Trophoblast cell (in vitro differentiated cells and primary cell): ENCODE results near the gene RNU7-1. TPM values are rescaled to one million over a fixed set of nuclear protein-coding genes. Genes with fewer than 3 reads are reported as not detected.

Experiments
- DNase-seq, 2 donors: peaks; one replicate each; pipeline ENCODE4 v3.0.0-alpha.2; 2016
- H2AFZ ChIP-seq: 2 replicates; pipeline ENCODE4 v1.6.1; 2013; ENCODE audit warnings: low read length, moderate library complexity, mild to moderate bottlenecking; ENCODE audit not compliant: insufficient read depth, poor library complexity
- H2AK5ac ChIP-seq: 2 replicates; pipeline ENCODE4 v1.6.1; 2013; ENCODE audit warnings: mild to moderate bottlenecking, low read length
- H2BK120ac ChIP-seq: 2 replicates; pipeline ENCODE4 v1.6.1; 2013; ENCODE audit warnings: low read length, mild to moderate bottlenecking, moderate library complexity; ENCODE audit not compliant: insufficient read depth, poor library complexity
- H2BK12ac ChIP-seq: 2 replicates; pipeline ENCODE4 v1.6.1; 2013; ENCODE audit warnings: mild to moderate bottlenecking, low read length, moderate library complexity
- H2BK5ac ChIP-seq: 2 replicates; pipeline ENCODE4 v1.6.1; 2013; ENCODE audit warnings: low read length, low read depth, moderate library complexity, mild to moderate bottlenecking; ENCODE audit not compliant: poor library complexity
- H3K14ac ChIP-seq: 2 replicates; pipeline ENCODE4 v1.6.1; 2013; ENCODE audit warnings: mild to moderate bottlenecking, low read length
- H3K18ac ChIP-seq: 2 replicates; pipeline ENCODE4 v1.6.1; 2013; ENCODE audit warnings: mild to moderate bottlenecking, low read length
- H3K23ac ChIP-seq: 2 replicates; pipeline ENCODE4 v1.6.1; 2013; ENCODE audit warnings: low read length
- H3K27ac ChIP-seq: 2 replicates; pipeline ENCODE4 v1.5.1; 2013; ENCODE audit warnings: low read depth, mild to moderate bottlenecking, inconsistent platforms, low read length, moderate library complexity
- H3K27me3 ChIP-seq: 2 replicates; pipeline ENCODE4 v1.6.1; 2013; ENCODE audit warnings: inconsistent platforms, mild to moderate bottlenecking, low read length, moderate library complexity; ENCODE audit not compliant: insufficient read depth
- H3K36me3 ChIP-seq, 2 experiments: 1 replicate in 1 of 2; 2 replicates in 1 of 2; pipeline ENCODE4 v1.6.1; 2013; ENCODE audit warnings: low read length in 2 of 2, mild to moderate bottlenecking in 2 of 2, moderate library complexity in 1 of 2; ENCODE audit not compliant: insufficient read depth in 2 of 2, control insufficient read depth in 1 of 2
- H3K4ac ChIP-seq: 2 replicates; pipeline ENCODE4 v1.6.1; 2013; ENCODE audit warnings: low read depth, mild to moderate bottlenecking, low read length, moderate library complexity
- H3K4me1 ChIP-seq, 2 experiments: 1 replicate in 1 of 2; 2 replicates in 1 of 2; pipeline ENCODE4 v1.6.1; 2013; ENCODE audit warnings: low read length in 2 of 2, mild to moderate bottlenecking in 2 of 2, moderate library complexity in 1 of 2; ENCODE audit not compliant: insufficient read depth in 2 of 2, control insufficient read depth in 1 of 2
- H3K4me2 ChIP-seq: 2 replicates; pipeline ENCODE4 v1.6.1; 2013; ENCODE audit warnings: inconsistent platforms, mild to moderate bottlenecking, low read length, moderate library complexity
- H3K4me3 ChIP-seq: 2 replicates; pipeline ENCODE4 v1.5.1; 2013; ENCODE audit warnings: mild to moderate bottlenecking, low read depth, low read length, inconsistent platforms
- H3K79me1 ChIP-seq: one replicate; pipeline ENCODE4 v1.6.1; 2013; ENCODE audit warnings: low read length
- H3K79me2 ChIP-seq: 2 replicates; pipeline ENCODE4 v1.6.1; 2013; ENCODE audit warnings: low read length, mild to moderate bottlenecking; ENCODE audit not compliant: control insufficient read depth, insufficient read depth, poor library complexity
- H3K9ac ChIP-seq: 2 replicates; pipeline ENCODE4 v1.6.1; 2013; ENCODE audit warnings: mild to moderate bottlenecking, low read length
- H3K9me3 ChIP-seq: 2 replicates; pipeline ENCODE4 v1.6.1; 2013; ENCODE audit warnings: low read depth, mild to moderate bottlenecking, control low read depth, inconsistent platforms, low read length; ENCODE audit not compliant: insufficient read depth
- H4K12ac ChIP-seq: 2 replicates; pipeline ENCODE4 v1.6.1; 2013; ENCODE audit warnings: low read depth, mild to moderate bottlenecking, low read length, moderate library complexity
- H4K8ac ChIP-seq: 2 replicates; pipeline ENCODE4 v1.6.1; 2013; ENCODE audit warnings: low read depth, mild to moderate bottlenecking, low read length, moderate library complexity
- H4K91ac ChIP-seq: one replicate; pipeline ENCODE4 v1.6.1; 2013; ENCODE audit warnings: low read depth, mild to moderate bottlenecking, low read length, moderate library complexity
- WGBS: extraction: QIAGEN DNeasy Blood & Tissue Kit; methylation state at CpG from one replicate; pipeline ENCODE4 v1.1.7; 2013; ENCODE audit warnings: missing lambda C conversion rate; ENCODE audit not compliant: insufficient read length, insufficient coverage; ENCODE audit errors: extremely low coverage; 5-methylcytosine and 5-hydroxymethylcytosine counted together
- polyA plus RNA-seq: library from polyadenylated mRNA; stranded (reverse); fragments of 200-250 nt; gene quantifications from 2 replicates; pipeline ENCODE4 v1.2.3, GENCODE V29; 2013

RNU7-1 gene
- polyA plus RNA-seq, result not detected in 2 replicates

- Histone ChIP-seq H3K27me3 (no peaks in the 10 kb centered on the region), H2AFZ (peak within 1 kb of the TSS; percentile 38), H3K36me3 (peaks cover 24 to 28% of the 10 kb centered on the region in 2 experiments), H3K27ac (peak within 1 kb of the TSS; percentile 87), H3K4me3 (peak within 1 kb of the TSS; percentile 76), H3K4me2 (peak within 1 kb of the TSS; percentile 81), H4K91ac (peak within 1 kb of the TSS; percentile 71), H2BK120ac (peak within 1 kb of the TSS; percentile 28), H3K9me3 (peaks cover 2% of the 10 kb centered on the region), H3K4me1 (peaks cover 9 to 12% of the 10 kb centered on the region in 2 experiments), H2AK5ac (peak within 1 kb of the TSS; percentile 6), H3K14ac (peak within 1 kb of the TSS; percentile 47), H4K8ac (peak within 1 kb of the TSS; percentile 63), H3K18ac (peak within 1 kb of the TSS; percentile 31), H2BK5ac (peak within 1 kb of the TSS; percentile 13), H2BK12ac (no peak within 1 kb of the TSS), H3K9ac (peak within 1 kb of the TSS; percentile 76), H3K4ac (peak within 1 kb of the TSS; percentile 44), H4K12ac (peak within 1 kb of the TSS; percentile 59), H3K23ac (no peak within 1 kb of the TSS), H3K79me1 (peaks cover 15% of the 10 kb centered on the region), H3K79me2 (peaks cover 2% of the 10 kb centered on the region)
- no CpG with 5 or more reads among the region's 31 CpGs for WGBS
- peak; percentile 91 to 95 for DNase-seq
Measured at GRCh38 chr12:6943722-6944380, at the start of gene RNU7-1, which contains the start of gene C12orf57. RNU7-1 (plus strand) TSS chr12:6943816. C12orf57 (plus strand) TSS chr12:6944022; CDS start chr12:6944122, 100 bp downstream.

- Histone ChIP-seq H2AK5ac (no peak overlapping the region), H2BK5ac (no peak overlapping the region), H3K4me1 (peaks cover 2 to 3% of the 10 kb centered on the region in 2 experiments), H3K9ac (no peak overlapping the region), H3K9me3 (no peaks in the 10 kb centered on the region), H3K4ac (no peak overlapping the region), H3K27ac (no peak overlapping the region), H2BK12ac (no peak overlapping the region), H3K79me1 (peaks cover 12% of the 10 kb centered on the region), H3K4me3 (no peak overlapping the region), H2BK120ac (no peak overlapping the region), H3K14ac (no peak overlapping the region), H4K8ac (no peak overlapping the region), H4K12ac (no peak overlapping the region), H3K18ac (no peak overlapping the region), H3K36me3 (no peaks in the 10 kb centered on the region), H3K23ac (no peak overlapping the region), H3K4me2 (no peak overlapping the region), H2AFZ (no peak overlapping the region), H3K79me2 (no peaks in the 10 kb centered on the region), H3K27me3 (no peaks in the 10 kb centered on the region), H4K91ac (no peak overlapping the region)
- no peak for DNase-seq
- WGBS, result no CpG with 5 or more reads among the region's 3 CpGs
Measured at GRCh38 chr12:6894321-6894720, 49.3 kb upstream of the RNU7-1 start.

GRCh38 chr12:6896846-6897435, 46.7 kb upstream of the RNU7-1 start:
- Histone ChIP-seq H2BK12ac (no peak overlapping the region), H2AK5ac (no peak overlapping the region), H3K36me3 (no peaks in the 10 kb centered on the region), H2BK5ac (no peak overlapping the region), H3K4me2 (no peak overlapping the region), H3K4me3 (no peak overlapping the region), H3K27ac (no peak overlapping the region), H3K14ac (no peak overlapping the region), H3K4ac (no peak overlapping the region), H3K79me1 (no peaks in the 10 kb centered on the region), H3K23ac (no peak overlapping the region), H2AFZ (no peak overlapping the region), H3K79me2 (no peaks in the 10 kb centered on the region), H3K9ac (no peak overlapping the region), H3K27me3 (no peaks in the 10 kb centered on the region), H4K12ac (no peak overlapping the region), H2BK120ac (no peak overlapping the region), H3K4me1 (no peaks in the 10 kb centered on the region), H3K9me3 (no peaks in the 10 kb centered on the region), H3K18ac (no peak overlapping the region), H4K8ac (no peak overlapping the region), H4K91ac (no peak overlapping the region)
- WGBS, result no CpG with 5 or more reads among the region's 6 CpGs
- DNase-seq, result no peak

- DNase-seq, result peak in 1 of 2 donors; percentile 37
- no peak overlapping the region for H4K91ac ChIP-seq
- H2AFZ ChIP-seq, result no peak overlapping the region
- H3K4ac ChIP-seq, result no peak overlapping the region
- H3K79me2 ChIP-seq, result no peaks in the 10 kb centered on the region
- no CpG with 5 or more reads among the region's 5 CpGs for WGBS
- no peak overlapping the region for H3K14ac ChIP-seq
- H2BK120ac ChIP-seq, result no peak overlapping the region
- H3K36me3 ChIP-seq, result no peaks in the 10 kb centered on the region
- H3K79me1 ChIP-seq, result peaks cover 3% of the 10 kb centered on the region
- no peak overlapping the region for H4K12ac ChIP-seq
- H3K9ac ChIP-seq, result no peak overlapping the region
- H4K8ac ChIP-seq, result no peak overlapping the region
- H3K23ac ChIP-seq, result no peak overlapping the region
- no peak overlapping the region for H3K4me3 ChIP-seq
- H3K27me3 ChIP-seq, result no peaks in the 10 kb centered on the region
- no peak overlapping the region for H2AK5ac ChIP-seq
- no peak overlapping the region for H3K4me2 ChIP-seq
- H2BK5ac ChIP-seq, result no peak overlapping the region
- H3K27ac ChIP-seq, result no peak overlapping the region
- H3K9me3 ChIP-seq, result no peaks in the 10 kb centered on the region
- no peak overlapping the region for H2BK12ac ChIP-seq
- no peak overlapping the region for H3K18ac ChIP-seq
- H3K4me1 ChIP-seq, result no peaks in the 10 kb centered on the region
Measured at GRCh38 chr12:6899427-6899826, 44.2 kb upstream of the RNU7-1 start.
